ENCODE data around the gene EMC8.

The EMC8 gene

DNA sequence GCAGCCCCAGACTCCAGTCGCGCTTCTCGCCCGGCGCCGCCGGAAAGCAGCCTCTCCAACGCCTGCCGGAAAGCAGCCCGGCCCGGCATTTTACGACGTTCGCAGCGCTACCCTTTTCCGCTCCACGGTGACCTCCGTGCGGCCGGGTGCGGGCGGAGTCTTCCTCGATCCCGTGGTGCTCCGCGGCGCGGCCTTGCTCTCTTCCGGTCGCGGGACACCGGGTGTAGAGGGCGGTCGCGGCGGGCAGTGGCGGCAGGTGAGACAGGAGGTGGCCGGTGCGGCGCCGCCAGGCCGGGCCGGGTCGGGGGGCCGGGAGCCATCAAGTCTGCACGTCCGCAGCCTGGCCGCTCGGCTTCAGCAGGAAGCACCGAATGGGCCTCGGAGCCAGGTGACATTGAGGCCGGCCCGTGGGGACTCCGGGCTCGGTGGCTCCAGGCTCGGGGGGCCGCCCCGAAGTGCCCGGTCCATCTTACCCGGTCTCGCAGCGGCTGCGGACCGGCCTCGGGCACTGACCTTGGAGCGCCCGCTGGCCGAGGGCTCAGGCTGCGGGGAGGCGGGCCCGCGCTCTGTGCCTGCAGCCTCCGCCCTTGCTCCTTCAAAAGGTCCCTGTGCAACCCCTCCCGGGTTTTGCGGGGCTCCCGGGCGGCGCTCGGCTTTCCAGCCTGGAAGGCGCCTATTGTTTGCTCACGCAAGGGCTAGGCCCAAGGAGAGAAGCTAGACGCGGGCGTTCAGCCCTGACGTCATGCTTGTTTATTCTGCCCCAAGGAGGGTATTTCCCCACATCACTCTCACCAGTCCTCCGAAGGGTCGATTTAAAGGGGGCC, at the start of gene EMC8, which contains the start of gene COX4I1:
EMC8 (minus strand) TSS at position 48 of the 824 bp plus-strand sequence. CDS start 249 bp downstream, outside the sequence.
COX4I1 (plus strand) TSS at position 199 of the 824 bp plus-strand sequence. CDS start 1,511 bp downstream, outside the sequence.
- peak; percentile 91 for DNase-seq (ENCODE audit: low read depth)
- peak within 1 kb of the TSS; percentile 92 for H3K4me3 ChIP-seq (ENCODE audit: control insufficient read depth, low read depth, low read length)
- TF ChIP-seq, protein P1, sequence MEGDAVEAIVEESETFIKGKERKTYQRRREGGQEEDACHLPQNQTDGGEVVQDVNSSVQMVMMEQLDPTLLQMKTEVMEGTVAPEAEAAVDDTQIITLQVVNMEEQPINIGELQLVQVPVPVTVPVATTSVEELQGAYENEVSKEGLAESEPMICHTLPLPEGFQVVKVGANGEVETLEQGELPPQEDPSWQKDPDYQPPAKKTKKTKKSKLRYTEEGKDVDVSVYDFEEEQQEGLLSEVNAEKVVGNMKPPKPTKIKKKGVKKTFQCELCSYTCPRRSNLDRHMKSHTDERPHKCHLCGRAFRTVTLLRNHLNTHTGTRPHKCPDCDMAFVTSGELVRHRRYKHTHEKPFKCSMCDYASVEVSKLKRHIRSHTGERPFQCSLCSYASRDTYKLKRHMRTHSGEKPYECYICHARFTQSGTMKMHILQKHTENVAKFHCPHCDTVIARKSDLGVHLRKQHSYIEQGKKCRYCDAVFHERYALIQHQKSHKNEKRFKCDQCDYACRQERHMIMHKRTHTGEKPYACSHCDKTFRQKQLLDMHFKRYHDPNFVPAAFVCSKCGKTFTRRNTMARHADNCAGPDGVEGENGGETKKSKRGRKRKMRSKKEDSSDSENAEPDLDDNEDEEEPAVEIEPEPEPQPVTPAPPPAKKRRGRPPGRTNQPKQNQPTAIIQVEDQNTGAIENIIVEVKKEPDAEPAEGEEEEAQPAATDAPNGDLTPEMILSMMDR (conservative IDR thresholded peaks at IDR 0.05; ENCODE audit: control insufficient read depth, insufficient read depth, low read depth, low read length), result no peak

DNA sequence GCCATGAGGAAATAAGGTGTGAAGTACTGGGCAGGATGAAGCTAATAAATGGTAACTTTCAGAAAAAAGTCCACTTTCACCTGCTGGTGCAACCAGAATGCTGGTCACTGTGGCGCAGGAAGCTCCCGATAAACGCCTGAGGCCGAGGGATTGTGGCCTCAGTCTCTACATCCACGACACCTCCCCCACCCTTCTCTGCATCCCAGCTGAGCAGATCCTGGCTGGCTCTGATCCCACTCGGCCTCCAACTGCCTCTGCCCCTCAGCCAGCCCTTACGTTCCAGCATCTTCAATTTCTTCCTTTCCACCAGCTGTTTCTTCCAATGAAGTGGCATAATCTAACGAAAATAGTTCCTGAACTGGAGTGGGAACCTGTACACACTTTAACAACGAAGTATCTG, 49.6 kb upstream of the EMC8 start:
- no peak for DNase-seq (ENCODE audit: low read depth)
- no peak overlapping the region for H3K4me3 ChIP-seq (ENCODE audit: control insufficient read depth, low read depth, low read length)
- TF ChIP-seq, protein P1 (conservative IDR thresholded peaks at IDR 0.05; ENCODE audit: control insufficient read depth, insufficient read depth, low read depth, low read length), result no peak

DNA sequence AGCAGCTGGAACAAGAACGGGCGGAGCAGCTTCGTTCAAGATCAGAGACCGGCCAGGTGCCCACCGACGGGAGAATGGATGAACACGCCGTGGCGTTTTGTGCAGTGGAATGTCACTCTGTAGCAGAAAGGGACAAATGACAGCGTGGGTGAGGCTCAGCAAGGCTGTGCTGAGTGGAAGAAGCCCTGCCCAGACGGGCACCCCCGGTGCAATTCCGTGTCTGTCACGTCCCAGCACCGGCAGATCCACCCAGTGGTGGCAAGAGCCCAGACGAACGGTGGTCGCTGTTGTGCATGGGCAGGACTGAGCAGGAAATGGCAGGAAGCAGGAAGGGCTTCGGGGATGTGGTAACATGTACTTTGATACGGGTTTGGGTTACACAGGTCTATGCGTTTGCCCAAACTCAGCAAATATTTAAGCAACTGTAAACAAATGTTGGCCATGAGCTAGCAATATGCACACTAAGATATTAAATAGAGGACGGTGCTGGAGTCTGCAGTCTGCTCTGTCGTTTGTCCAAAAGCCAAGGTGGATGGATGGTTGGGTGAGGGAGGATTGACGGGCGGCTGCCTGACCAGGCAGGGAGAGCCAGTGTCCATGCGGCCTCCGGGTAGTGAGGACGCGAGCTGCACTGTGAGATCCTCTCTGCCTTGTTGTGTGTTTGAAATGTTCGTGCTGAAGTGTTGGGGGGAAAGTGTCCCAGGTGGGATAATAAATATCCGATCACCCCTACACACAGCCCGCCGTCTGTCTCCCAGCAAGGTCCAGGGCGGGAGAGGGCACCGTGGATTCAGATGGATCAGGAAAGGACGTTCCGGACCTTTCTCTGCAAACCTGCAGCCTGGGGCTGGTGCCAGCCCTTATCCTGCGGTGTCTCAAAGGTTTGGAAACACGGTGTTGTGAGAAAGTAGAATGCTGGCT, 48.6 kb upstream of the EMC8 start:
- TF ChIP-seq, protein P1 (conservative IDR thresholded peaks at IDR 0.05; ENCODE audit: control insufficient read depth, insufficient read depth, low read depth, low read length), result no peak
- no peak for DNase-seq (ENCODE audit: low read depth)
- no peak overlapping the region for H3K4me3 ChIP-seq (ENCODE audit: control insufficient read depth, low read depth, low read length)

DNA sequence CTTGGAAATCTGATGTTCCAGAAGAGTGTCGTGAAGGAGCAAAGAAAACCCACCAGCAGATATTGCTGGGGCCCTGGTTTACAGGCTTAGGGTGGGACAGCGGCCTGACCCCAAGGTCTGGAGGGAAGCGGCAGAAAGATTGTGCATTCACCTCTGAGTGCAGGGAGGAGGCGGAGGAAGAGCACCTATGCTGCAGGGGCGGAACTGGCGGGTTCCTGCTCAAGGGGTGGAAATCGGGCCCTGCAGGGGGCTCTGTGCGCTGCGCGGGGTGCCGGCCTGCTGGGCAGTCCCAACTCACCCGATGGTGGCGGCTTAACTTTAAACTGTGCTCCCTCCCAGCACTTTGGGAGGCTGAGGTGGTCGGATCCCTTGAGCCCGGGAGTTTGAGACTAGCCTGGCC, 47.7 kb upstream of the EMC8 start:
- H3K4me3 ChIP-seq (ENCODE audit: control insufficient read depth, low read depth, low read length), result no peak overlapping the region
- TF ChIP-seq, protein P1 (conservative IDR thresholded peaks at IDR 0.05; ENCODE audit: control insufficient read depth, insufficient read depth, low read depth, low read length), result no peak
- DNase-seq (ENCODE audit: low read depth), result no peak

DNA sequence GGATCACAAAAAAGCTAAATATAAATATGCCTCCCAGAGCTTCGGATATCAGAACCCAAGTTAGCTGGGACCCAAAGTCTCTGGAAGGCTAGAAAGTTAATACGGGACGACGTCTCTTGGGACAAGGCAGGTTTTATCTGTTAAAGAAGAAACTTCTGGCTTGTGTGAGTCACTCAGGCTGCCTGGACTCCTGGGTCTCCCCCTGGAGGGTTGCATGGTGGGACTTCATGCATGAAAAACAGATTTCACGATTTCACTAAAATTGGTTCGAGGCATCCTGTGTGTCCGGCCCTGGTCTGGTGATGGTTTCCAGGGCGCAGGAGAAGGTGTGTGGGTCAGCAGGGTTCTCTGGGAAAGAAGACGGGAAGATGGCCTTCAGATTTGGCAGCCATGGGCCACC, 47.1 kb upstream of the EMC8 start:
- TF ChIP-seq, protein P1 (conservative IDR thresholded peaks at IDR 0.05; ENCODE audit: control insufficient read depth, insufficient read depth, low read depth, low read length), result no peak
- no peak overlapping the region for H3K4me3 ChIP-seq (ENCODE audit: control insufficient read depth, low read depth, low read length)
- no peak for DNase-seq (ENCODE audit: low read depth)

DNA sequence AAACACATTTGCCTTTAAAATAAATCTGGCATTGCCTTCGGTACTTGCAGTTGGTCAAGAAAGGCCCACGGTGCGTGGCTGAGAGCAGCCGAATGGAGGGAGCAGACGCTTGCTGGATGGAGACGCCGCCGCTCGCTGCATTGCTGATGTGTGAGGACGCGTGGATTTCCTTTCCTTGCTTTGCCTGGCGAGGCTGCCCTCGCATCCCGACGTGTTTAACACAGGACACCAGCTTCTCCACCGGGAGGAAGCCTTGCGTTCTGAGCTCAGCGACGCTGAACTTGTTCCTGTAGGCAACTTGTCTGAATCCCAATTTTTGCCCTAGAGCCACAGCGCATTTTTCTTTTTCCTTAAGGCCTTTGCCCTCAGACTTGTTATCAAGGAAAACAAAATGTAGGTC, 45.9 kb upstream of the EMC8 start:
- no peak for DNase-seq (ENCODE audit: low read depth)
- no peak overlapping the region for H3K4me3 ChIP-seq (ENCODE audit: control insufficient read depth, low read depth, low read length)
- TF ChIP-seq, protein P1 (conservative IDR thresholded peaks at IDR 0.05; ENCODE audit: control insufficient read depth, insufficient read depth, low read depth, low read length), result no peak

All from fibroblast of mammary gland (primary cell).